Ovary (tissue), 9 donors: ENCODE measurements around the gene FAH. TPM values are rescaled to one million over a fixed set of nuclear protein-coding genes. Genes with fewer than 3 reads are reported as not detected.

Experiments used
- DNase-seq, 5 donors: peaks; one replicate each; pipeline ENCODE4 v3.0.0-alpha.2; 2019 to 2020
- H3K27ac ChIP-seq, 2 donors: fragments of 200-600 bp; one replicate each; pipeline versions ENCODE4 v1.5.1 to v1.8.0; 2019 to 2022
- H3K27me3 ChIP-seq: fragments of 200-600 bp; one replicate; pipeline ENCODE4 v1.8.0; 2022
- H3K36me3 ChIP-seq: fragments of 200-600 bp; sonication (generic); one replicate; pipeline ENCODE4 v1.5.1; 2019
- H3K4me1 ChIP-seq: one replicate; pipeline ENCODE4 v1.8.1; 2013; ENCODE audit warnings: mild to moderate bottlenecking, moderate library complexity; ENCODE audit not compliant: insufficient read depth
- H3K4me3 ChIP-seq: fragments of 200-600 bp; sonication (generic); one replicate; pipeline ENCODE4 v1.5.1; 2017
- H3K9me3 ChIP-seq, 2 donors: fragments of 200-600 bp in 1 of 2; sonication (generic) in 1 of 2; one replicate each; pipeline versions ENCODE4 v1.5.1 to v1.8.1; 2013 to 2019; ENCODE audit warnings: mild to moderate bottlenecking in 1 of 2, moderate library complexity in 1 of 2
- EP300 ChIP-seq: sonication (generic); formaldehyde crosslinking; IDR thresholded peaks from one replicate; pipeline ENCODE4 v1.6.1; 2017; ENCODE audit warnings: antibody characterized with exemption
- POLR2A ChIP-seq: fragments of 450-650 bp; IDR thresholded peaks from one replicate; pipeline ENCODE4 v1.6.1; 2017; ENCODE audit warnings: antibody characterized with exemption, mild to moderate bottlenecking, moderate library complexity
- WGBS, 3 donors: extraction: QIAGEN DNeasy Blood & Tissue Kit in 1 of 3; methylation state at CpG; one replicate each; pipeline versions ENCODE4 v1.1.5 to v1.1.7; 2013 to 2017; 5-methylcytosine and 5-hydroxymethylcytosine counted together
- intact Hi-C, 4 donors: fragments of 100-400 bp; cut with DNase I; formaldehyde crosslinking; loops; one replicate each; pipeline versions ENCODE4 v1.11.0 to v1.15.1; 2022 to 2023
- polyA plus RNA-seq, 2 donors: library from polyadenylated mRNA; stranded (reverse); fragments of 200-250 nt in 1 of 2; fragments of 350-450 nt in 1 of 2; fragmentation: Illumina TruSeq in 1 of 2; extraction: RNeasy Lipid Tissue Mini Kit (QIAGEN cat#74804) in 1 of 2; gene quantifications; one replicate each; pipeline ENCODE4 v1.2.3, GENCODE V29; 2013 to 2014
- total RNA-seq, 7 donors: library from RNA; depleted of rRNA in 2 of 7; stranded (reverse); fragments of >200 nt in 2 of 7; fragmentation: NEBNext Ultra II Directional in 3 of 7; extraction: Animal tissue kit (Norgen Biotek cat#: 25700) in 3 of 7; gene quantifications; one replicate each; pipeline versions ENCODE4 v1.1.0 to v1.2.4, GENCODE V29; 2016 to 2023
- TF ChIP-seq, protein P1 (sequence below), 3 donors: fragments of 450-650 bp in 2 of 3; fragments of 200-600 bp in 1 of 3; IDR thresholded peaks; one replicate each; pipeline versions ENCODE4 v1.5.1 to v1.8.0; 2016 to 2022; ENCODE audit warnings: antibody characterized with exemption in 3 of 3, mild to moderate bottlenecking in 1 of 3
- donor health status: DM: no; HTN: no; CAD: no; lungs with moderate emphysema.
- donor health status: DM: no; HTN: no; CAD: no.
- donor health status: Bipolar disorder and iron deficiency.
- donor health status: DM: yes; HTN: yes; CAD: no.
- donor health status: DM: no; HTN: no; CAD: no.
- donor health status: DM: yes; HTN: yes; CAD: no.

Gene FAH
- total and polyA plus RNA-seq, 9 donors = 19.0 to 47.2 (median 30.8) TPM

DNA sequence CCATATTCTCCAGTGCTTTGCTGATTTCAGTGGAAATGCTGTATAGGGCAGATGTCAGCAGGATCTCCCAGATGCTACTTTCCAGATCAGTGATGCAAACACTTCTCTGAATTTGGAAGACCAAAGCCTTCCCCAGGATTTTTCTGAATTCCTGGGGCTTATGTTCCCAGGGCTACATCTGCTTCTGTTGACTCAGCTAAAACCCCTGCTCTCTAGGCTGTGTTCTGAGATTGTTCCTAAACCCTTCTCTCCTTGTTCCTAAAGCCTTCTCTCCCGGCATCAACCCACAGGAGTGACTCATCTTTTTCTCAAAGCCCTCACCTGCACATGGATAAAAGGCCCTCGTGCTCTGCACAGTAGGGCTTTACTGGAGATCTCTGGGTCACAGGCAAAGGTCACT lies 35.5 kb downstream of the FAH start:
- TF ChIP-seq EP300 (no peak), POLR2A (no peak)
- TF ChIP-seq, protein P1, sequence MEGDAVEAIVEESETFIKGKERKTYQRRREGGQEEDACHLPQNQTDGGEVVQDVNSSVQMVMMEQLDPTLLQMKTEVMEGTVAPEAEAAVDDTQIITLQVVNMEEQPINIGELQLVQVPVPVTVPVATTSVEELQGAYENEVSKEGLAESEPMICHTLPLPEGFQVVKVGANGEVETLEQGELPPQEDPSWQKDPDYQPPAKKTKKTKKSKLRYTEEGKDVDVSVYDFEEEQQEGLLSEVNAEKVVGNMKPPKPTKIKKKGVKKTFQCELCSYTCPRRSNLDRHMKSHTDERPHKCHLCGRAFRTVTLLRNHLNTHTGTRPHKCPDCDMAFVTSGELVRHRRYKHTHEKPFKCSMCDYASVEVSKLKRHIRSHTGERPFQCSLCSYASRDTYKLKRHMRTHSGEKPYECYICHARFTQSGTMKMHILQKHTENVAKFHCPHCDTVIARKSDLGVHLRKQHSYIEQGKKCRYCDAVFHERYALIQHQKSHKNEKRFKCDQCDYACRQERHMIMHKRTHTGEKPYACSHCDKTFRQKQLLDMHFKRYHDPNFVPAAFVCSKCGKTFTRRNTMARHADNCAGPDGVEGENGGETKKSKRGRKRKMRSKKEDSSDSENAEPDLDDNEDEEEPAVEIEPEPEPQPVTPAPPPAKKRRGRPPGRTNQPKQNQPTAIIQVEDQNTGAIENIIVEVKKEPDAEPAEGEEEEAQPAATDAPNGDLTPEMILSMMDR (IDR thresholded peaks at IDR 0.05) = no peak
- WGBS, 3 donors = 73 to 79% (median 73%) methylated on average over 2 of the region's 2 CpGs
- Histone ChIP-seq H3K36me3 (no peaks in the 10 kb centered on the region), H3K27me3 (no peaks in the 10 kb centered on the region), H3K4me1 (no peaks in the 10 kb centered on the region), H3K27ac (no peak overlapping the region), H3K9me3 (no peaks in the 10 kb centered on the region), H3K4me3 (no peak overlapping the region)
- intact Hi-C loops = no loop called here
- no peak for DNase-seq

DNA sequence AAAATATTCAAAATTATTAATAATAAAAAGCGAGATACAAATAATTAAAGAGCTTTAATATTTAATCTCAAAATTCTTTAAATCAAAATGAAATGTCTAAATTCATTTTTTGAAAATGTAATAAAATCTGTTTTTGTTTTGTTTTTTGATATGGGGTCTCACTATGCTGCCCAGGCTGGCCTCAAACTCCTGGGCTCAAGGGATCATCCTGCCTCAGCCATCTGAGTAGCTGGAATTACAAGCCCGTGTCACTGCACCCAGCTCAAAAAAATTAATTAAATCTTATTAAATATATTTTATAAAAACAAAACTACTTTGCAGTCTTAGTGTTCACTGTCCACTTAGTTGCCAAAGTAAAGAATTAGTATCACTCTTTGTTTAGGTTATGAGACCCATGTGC lies 38.4 kb downstream of the FAH start:
- intact Hi-C loops = no loop called here
- Histone ChIP-seq H3K4me1 (no peaks in the 10 kb centered on the region), H3K36me3 (no peaks in the 10 kb centered on the region), H3K27ac (no peak overlapping the region), H3K9me3 (no peaks in the 10 kb centered on the region), H3K27me3 (no peaks in the 10 kb centered on the region), H3K4me3 (no peak overlapping the region)
- 92 to 95% (median 94%) methylated on average over 2 of the region's 2 CpGs for WGBS, 3 donors
- no peak for DNase-seq
- TF ChIP-seq EP300 (no peak), POLR2A (no peak)
- TF ChIP-seq, protein P1 (IDR thresholded peaks at IDR 0.05) = no peak

DNA sequence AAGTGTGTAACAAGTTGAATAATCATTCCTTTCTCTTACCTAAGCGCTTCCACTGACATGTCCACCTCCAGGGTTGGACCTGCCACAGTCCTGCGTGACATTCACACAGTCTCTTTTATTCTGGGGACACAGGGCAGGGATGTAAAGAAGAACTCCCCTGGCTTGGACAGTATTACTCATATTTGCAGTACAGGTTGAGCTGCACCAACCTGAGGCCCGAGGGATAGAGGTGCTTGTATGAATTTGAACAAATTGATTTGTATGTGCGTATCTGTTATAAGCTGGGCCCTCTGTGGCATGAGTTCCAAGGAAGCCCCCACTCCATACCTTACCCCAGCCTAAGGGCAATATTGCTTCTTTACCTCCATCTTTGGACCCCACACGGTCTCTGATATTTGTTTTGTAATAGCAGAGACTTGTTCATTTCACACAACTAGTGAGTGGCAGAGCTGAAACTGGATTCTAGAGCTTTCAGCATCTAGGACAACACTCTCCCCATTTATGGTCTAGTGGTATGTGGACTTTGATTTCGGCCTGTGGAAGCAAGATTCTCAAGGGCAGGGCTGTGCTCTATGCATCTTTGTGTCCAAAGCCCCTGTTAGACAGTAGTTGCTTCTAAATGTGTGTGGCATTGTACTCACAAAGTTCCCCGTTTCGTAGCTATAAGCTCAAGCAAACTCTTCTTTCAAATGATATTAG lies 39.2 kb downstream of the FAH start:
- no peak overlapping the region for H3K4me3 ChIP-seq
- no peak for DNase-seq
- 93 to 95% (median 95%) methylated on average over 8 of the region's 8 CpGs for WGBS, 3 donors
- no peaks in the 10 kb centered on the region for H3K4me1 ChIP-seq
- H3K27me3 ChIP-seq = no peaks in the 10 kb centered on the region
- H3K27ac ChIP-seq = no peak overlapping the region
- no peaks in the 10 kb centered on the region for H3K9me3 ChIP-seq
- TF ChIP-seq, protein P1 (IDR thresholded peaks at IDR 0.05) = no peak
- TF ChIP-seq EP300 (no peak), POLR2A (no peak)
- intact Hi-C loops = no loop called here
- no peaks in the 10 kb centered on the region for H3K36me3 ChIP-seq

DNA sequence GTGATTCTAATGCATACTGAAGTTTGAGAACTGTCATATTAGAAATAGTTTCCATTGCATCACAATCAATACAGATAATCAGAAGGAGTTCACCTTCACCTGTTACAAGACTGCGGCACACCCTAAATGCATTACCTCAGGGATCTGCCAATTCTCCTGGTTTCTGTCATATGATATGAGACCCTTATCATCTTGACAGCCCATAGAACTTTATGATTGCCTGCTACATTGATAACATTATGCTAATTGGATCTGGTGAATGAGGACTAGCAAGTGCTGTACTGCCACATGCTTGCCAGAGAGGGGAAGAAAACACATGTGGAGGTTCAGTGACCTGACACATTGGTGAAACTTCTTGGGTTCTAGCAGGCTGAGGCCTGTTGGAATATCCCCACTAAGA lies 41.4 kb downstream of the FAH start:
- 92 to 96% (median 93%) methylated on average over 1 of the region's 1 CpG for WGBS, 3 donors
- no peaks in the 10 kb centered on the region for H3K4me1 ChIP-seq
- no peaks in the 10 kb centered on the region for H3K9me3 ChIP-seq
- intact Hi-C loops = no loop called here
- H3K27me3 ChIP-seq = no peaks in the 10 kb centered on the region
- TF ChIP-seq EP300 = no peak
- TF ChIP-seq, protein P1 (IDR thresholded peaks at IDR 0.05) = no peak
- DNase-seq = no peak
- H3K27ac ChIP-seq = no peak overlapping the region
- H3K36me3 ChIP-seq = no peaks in the 10 kb centered on the region
- no peak overlapping the region for H3K4me3 ChIP-seq
